H1 (cell line): Measurements from ENCODE around the gene ERFE. TPM values are rescaled to one million over a fixed set of nuclear protein-coding genes. Genes with fewer than 3 reads are reported as not detected.

Source experiments
- BACH1 ChIP-seq: IDR thresholded peaks from 2 replicates; pipeline ENCODE4 v1.6.1; 2012; ENCODE audit warnings: low read length, improper control_type of control experiment
- CHD2 ChIP-seq: IDR thresholded peaks from 2 replicates; pipeline ENCODE4 v1.6.1; 2012; ENCODE audit warnings: low read length, improper control_type of control experiment
- E2F6 ChIP-seq: IDR thresholded peaks from 2 replicates; pipeline ENCODE4 v1.6.1; 2012; ENCODE audit warnings: inconsistent platforms
- RBBP5 ChIP-seq: IDR thresholded peaks from 2 replicates; pipeline ENCODE4 v1.7.1; 2012; ENCODE audit warnings: low read depth, mild to moderate bottlenecking, inconsistent platforms, low read length, moderate library complexity, borderline replicate concordance
- RFX5 ChIP-seq: IDR thresholded peaks from 2 replicates; pipeline ENCODE4 v1.6.1; 2011; ENCODE audit warnings: low read depth, low read length, improper control_type of control experiment, borderline replicate concordance
- SP2 ChIP-seq: IDR thresholded peaks from 2 replicates; pipeline ENCODE4 v1.6.1; 2012; ENCODE audit warnings: mild to moderate bottlenecking, low read length, inconsistent platforms
- SRF ChIP-seq: IDR thresholded peaks from 2 replicates; pipeline ENCODE4 v1.6.1; 2011; ENCODE audit warnings: mild to moderate bottlenecking, low read depth, low read length, moderate library complexity
- polyA plus RNA-seq, 7 experiments: library from polyadenylated mRNA; depleted of rRNA in 3 of 7; stranded (reverse) in 5 of 7; unstranded in 2 of 7; fragments of >200 nt in 5 of 7; fragments of 200-250 nt in 2 of 7; gene quantifications; 1 replicate in 5 of 7; 2 replicates in 1 of 7; 4 replicates in 1 of 7; pipeline versions ENCODE4 v1.2.1 to v1.2.3, GENCODE V29; 2011 to 2013; ENCODE audit warnings: missing spikeins in 2 of 7, mixed read lengths in 2 of 7
- total RNA-seq: library from RNA; stranded (reverse); fragmentation: NEBNext Ultra II Directional; extraction: Animal tissue kit (Norgen Biotek cat#: 25700); gene quantifications from 2 replicates; pipeline ENCODE4 v1.2.1, GENCODE V29; 2021
- TF ChIP-seq, protein P1 (sequence below), 3 experiments: IDR thresholded peaks; 1 replicate in 2 of 3; 2 replicates in 1 of 3; pipeline versions ENCODE4 v1.5.1 to v1.6.1; 2011; ENCODE audit warnings: low read length in 3 of 3, mild to moderate bottlenecking in 3 of 3, inconsistent platforms in 2 of 3, low read depth in 1 of 3, moderate library complexity in 1 of 3; ENCODE audit not compliant: insufficient read depth in 1 of 3; ENCODE audit errors: control extremely low read depth in 1 of 3

Gene ERFE
- total and polyA plus RNA-seq, 2 of the 8 experiments (the other 6 are each of a cell fraction or from before 2014, with no cell fraction given): 2.5 to 3.6 TPM

DNA sequence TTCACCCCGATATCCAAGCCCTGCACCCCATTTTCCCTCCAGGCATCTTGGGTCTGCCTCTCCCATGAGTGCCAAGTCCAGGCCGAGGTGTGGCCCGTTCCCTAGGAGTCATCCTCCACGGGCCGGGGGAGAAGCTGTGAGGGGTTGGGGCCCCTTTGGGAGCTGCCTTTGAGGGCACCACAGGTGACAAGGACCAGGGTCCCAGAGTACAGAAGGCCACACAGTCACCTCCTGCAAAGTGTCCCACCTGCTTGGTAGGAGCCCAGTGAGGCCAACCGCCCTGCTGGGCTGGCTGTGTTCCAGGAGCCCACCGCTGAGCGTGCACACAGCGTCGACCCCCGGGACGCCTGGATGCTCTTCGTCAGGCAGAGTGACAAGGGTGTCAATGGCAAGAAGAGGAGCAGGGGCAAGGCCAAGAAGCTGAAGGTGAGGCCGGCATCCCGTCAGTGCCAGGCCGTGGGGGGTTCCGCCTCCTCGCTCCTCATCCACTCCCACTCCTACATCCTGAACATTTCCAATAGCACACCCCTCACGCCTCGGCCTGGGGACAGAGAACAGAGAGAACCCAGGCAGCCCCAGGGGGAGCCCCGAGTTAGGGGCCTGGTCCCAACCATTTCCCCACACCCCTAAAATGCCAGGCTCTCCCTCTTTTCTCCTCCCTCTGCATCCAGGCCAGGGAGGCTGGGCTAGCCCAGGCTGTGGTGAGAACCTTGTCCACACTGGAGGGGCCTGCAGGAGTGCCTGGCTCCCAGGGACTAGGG is 2.7 kb downstream of the ERFE start (continued):
- TF ChIP-seq SRF: no peak
- no peak for TF ChIP-seq SP2
- no peak for TF ChIP-seq BACH1
- no peak for TF ChIP-seq E2F6
- no peak for TF ChIP-seq CHD2
- TF ChIP-seq, protein P1, sequence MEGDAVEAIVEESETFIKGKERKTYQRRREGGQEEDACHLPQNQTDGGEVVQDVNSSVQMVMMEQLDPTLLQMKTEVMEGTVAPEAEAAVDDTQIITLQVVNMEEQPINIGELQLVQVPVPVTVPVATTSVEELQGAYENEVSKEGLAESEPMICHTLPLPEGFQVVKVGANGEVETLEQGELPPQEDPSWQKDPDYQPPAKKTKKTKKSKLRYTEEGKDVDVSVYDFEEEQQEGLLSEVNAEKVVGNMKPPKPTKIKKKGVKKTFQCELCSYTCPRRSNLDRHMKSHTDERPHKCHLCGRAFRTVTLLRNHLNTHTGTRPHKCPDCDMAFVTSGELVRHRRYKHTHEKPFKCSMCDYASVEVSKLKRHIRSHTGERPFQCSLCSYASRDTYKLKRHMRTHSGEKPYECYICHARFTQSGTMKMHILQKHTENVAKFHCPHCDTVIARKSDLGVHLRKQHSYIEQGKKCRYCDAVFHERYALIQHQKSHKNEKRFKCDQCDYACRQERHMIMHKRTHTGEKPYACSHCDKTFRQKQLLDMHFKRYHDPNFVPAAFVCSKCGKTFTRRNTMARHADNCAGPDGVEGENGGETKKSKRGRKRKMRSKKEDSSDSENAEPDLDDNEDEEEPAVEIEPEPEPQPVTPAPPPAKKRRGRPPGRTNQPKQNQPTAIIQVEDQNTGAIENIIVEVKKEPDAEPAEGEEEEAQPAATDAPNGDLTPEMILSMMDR (IDR thresholded peaks at IDR 0.05; ENCODE audit: control extremely low read depth in 1 of 3, insufficient read depth in 1 of 3, low read depth in 1 of 3, low read length in 3 of 3): no peak
- TF ChIP-seq RBBP5: no peak
- no peak for TF ChIP-seq RFX5
